Measurements from ENCODE around the gene ELOVL3. TPM values are rescaled to one million over a fixed set of nuclear protein-coding genes. Genes with fewer than 3 reads are reported as not detected.

ELOVL3 gene
- total and polyA plus RNA-seq, 9 of the 15 experiments (the other 6 are each of a cell fraction or from before 2014, with no cell fraction given), result 0.32 to 3.3 (median 0.87) TPM

DNA sequence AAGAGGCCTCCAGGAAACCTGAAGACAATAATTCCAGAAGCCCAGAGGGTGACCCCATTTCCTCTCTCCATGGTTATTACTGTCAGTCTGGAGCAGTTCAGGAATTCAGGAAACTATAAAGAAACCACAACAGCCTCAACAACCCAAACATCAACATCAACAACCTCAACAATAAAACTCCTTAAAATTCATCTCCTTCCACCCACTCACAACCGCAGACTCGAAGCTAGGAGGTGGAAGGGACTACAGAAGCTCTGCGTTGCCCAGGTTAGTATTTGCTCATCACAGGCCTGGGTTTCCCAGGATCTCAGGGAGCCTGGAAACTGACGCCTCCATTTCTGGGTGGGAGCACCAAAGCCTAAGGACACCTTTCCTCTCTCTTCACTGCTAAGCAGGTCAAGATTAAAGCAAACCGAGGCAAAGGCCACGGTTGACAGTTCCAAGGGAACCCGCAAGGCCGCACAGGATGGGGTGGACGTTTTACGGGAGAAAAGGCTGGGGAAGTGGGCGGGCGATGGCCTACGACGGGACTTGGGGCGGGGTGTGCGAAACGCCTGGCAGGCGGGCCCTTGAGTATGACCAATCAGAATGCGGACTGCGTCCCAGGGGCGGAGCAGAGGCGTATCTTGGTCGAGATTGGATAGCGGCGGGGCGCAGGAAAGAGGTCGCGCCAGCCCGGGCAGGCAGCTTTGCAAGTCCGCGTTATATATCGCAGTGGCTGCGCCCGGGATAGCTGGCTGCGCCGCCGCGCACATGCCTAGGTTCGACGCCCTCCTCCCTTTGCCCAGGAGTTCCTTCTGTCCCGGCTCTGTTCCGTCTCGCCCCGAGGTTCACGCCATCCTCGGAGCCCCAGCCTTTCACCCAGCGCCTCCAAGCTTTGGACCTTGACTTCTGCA lies at the start of gene ELOVL3 (continued):
- TF ChIP-seq FOS (IDR thresholded peaks at IDR 0.05; ENCODE audit: extremely low read depth, insufficient read length), result peak; percentile 56
- TF ChIP-seq ZNF143 (CRISPR knock-in tag; IDR thresholded peaks at IDR 0.05), result no peak
- no peak for TF ChIP-seq ZNF609 (CRISPR knock-in tag; IDR thresholded peaks at IDR 0.05; ENCODE audit: borderline replicate concordance)
- TF ChIP-seq, protein P1, sequence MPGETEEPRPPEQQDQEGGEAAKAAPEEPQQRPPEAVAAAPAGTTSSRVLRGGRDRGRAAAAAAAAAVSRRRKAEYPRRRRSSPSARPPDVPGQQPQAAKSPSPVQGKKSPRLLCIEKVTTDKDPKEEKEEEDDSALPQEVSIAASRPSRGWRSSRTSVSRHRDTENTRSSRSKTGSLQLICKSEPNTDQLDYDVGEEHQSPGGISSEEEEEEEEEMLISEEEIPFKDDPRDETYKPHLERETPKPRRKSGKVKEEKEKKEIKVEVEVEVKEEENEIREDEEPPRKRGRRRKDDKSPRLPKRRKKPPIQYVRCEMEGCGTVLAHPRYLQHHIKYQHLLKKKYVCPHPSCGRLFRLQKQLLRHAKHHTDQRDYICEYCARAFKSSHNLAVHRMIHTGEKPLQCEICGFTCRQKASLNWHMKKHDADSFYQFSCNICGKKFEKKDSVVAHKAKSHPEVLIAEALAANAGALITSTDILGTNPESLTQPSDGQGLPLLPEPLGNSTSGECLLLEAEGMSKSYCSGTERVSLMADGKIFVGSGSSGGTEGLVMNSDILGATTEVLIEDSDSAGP (CRISPR knock-in tag; IDR thresholded peaks at IDR 0.05), result no peak
- TF ChIP-seq ZNF146 (CRISPR knock-in tag; IDR thresholded peaks at IDR 0.05; ENCODE audit: unreplicated experiment), result no peak
- TF ChIP-seq TEAD1 (CRISPR knock-in tag; IDR thresholded peaks at IDR 0.05), result peak in 1 of 2 experiments; percentile 52; a peak in 1 of 4 replicates
- 0 out of 2 replicates have a peak, but pooled peaks have one; percentile 27 for TF ChIP-seq SMAD4 (CRISPR knock-in tag; conservative IDR thresholded peaks at IDR 0.05)
- TF ChIP-seq NR2C1 (IDR thresholded peaks at IDR 0.05), result no peak
- no peak for TF ChIP-seq NR2C1 (tag; IDR thresholded peaks at IDR 0.05)
- TF ChIP-seq ASH1L (IDR thresholded peaks at IDR 0.05; ENCODE audit: borderline replicate concordance, low read depth, partially characterized antibody), result no peak
- no peak for TF ChIP-seq ATF2 (CRISPR knock-in tag; IDR thresholded peaks at IDR 0.05)
- TF ChIP-seq SRSF1 (IDR thresholded peaks at IDR 0.05; ENCODE audit: low read depth, low read length), result no peak
- TF ChIP-seq CEBPG (CRISPR knock-in tag; IDR thresholded peaks at IDR 0.05), result no peak
- no peak for TF ChIP-seq CEBPG (tag; conservative IDR thresholded peaks at IDR 0.05 in 1 of 2, IDR thresholded peaks at IDR 0.05 in 1 of 2)
- TF ChIP-seq HMBOX1 (IDR thresholded peaks at IDR 0.05), result no peak
- no peak for TF ChIP-seq ZKSCAN3 (CRISPR knock-in tag; IDR thresholded peaks at IDR 0.05)
- TF ChIP-seq CBX1 (IDR thresholded peaks at IDR 0.05; ENCODE audit: low read depth), result no peak
- no peak for TF ChIP-seq SAP30 (IDR thresholded peaks at IDR 0.05; ENCODE audit: borderline replicate concordance, insufficient read depth, low read depth, low read length, poor library complexity, severe bottlenecking)

All from K562 (cell line).